AG09319 (cell line): ENCODE measurements around the gene PDZD2.

Experiments used
- DNase-seq: peaks from one replicate; pipeline ENCODE4 v3.0.0-alpha.2; 2010; ENCODE audit warnings: low read depth; ENCODE audit errors: extremely low read depth
- TF ChIP-seq, protein P1 (sequence below): IDR thresholded peaks from 2 replicates; pipeline ENCODE4 v1.5.1; 2011; ENCODE audit warnings: low read depth, mild to moderate bottlenecking, inconsistent platforms, low read length, moderate library complexity

Gene PDZD2

DNA sequence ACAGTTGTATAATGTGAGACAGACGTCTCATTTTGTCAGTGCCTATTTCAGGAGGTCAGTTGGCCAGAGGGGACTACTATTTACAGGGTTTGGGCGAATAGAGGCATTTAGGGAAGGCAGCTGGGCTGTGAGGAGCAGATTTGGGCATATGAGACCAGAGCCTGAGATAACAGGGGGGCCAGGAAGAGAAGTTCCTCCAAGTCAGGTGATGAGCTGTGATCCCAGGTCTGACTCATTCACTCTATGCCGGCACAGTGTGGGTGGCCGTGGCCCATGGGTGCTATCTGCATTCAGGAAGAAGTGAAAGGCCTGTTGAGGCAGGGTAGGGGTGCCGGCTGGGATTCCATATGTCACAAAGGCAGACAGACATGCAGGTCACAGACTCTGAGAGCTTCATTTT, 142.8 kb downstream of the PDZD2 start:
- DNase-seq: no peak

DNA sequence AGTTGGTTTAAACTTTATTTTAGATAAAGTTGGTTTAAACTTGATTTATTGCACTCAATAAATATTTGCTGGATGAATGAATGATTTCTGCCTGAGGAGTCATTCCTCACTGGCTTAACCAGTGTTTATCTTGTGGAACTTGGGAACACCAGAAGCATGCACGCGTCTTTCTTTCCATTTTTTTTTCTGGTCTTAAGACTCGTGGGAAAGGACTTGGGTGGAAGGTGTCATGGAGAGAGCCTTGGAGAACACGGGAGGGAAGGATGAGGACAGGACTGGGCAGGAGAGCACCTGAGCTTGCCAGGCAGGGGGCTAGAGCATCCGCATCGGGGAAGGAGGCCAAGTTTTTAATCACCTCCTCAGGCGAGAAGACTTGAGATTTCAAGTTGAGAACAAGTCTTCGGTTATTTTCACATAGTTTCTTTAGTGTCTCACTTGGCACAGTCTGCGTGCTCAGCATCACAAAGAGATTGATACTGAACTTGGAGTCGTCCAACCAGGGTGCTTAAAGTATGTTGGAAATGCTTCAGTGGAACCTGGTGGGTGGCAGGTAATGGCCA, 144.2 kb downstream of the PDZD2 start:
- TF ChIP-seq, protein P1, sequence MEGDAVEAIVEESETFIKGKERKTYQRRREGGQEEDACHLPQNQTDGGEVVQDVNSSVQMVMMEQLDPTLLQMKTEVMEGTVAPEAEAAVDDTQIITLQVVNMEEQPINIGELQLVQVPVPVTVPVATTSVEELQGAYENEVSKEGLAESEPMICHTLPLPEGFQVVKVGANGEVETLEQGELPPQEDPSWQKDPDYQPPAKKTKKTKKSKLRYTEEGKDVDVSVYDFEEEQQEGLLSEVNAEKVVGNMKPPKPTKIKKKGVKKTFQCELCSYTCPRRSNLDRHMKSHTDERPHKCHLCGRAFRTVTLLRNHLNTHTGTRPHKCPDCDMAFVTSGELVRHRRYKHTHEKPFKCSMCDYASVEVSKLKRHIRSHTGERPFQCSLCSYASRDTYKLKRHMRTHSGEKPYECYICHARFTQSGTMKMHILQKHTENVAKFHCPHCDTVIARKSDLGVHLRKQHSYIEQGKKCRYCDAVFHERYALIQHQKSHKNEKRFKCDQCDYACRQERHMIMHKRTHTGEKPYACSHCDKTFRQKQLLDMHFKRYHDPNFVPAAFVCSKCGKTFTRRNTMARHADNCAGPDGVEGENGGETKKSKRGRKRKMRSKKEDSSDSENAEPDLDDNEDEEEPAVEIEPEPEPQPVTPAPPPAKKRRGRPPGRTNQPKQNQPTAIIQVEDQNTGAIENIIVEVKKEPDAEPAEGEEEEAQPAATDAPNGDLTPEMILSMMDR: no peak
- no peak for DNase-seq

More for the DNA sequence above, 142.8 kb downstream of the PDZD2 start:
- TF ChIP-seq, protein P1: no peak

DNA sequence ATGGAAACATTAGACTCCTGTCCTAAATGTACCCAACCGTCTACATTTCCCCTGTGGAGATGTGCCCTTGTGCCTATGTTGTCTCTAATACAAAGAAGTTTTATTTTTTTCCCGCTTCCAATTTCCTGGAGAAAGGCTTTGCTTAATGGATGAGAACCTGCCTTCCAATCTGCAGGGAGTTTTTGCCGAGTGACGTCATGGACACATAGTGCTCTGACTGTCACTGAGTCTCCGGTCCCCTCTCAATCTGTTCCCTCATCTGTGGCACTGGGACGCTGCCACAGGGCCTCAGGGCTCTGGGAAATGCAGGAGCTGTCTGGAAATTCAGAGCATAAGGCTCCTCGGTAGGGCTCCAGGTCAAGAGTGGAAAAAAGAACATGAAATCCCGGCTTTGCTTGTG, 144.8 kb downstream of the PDZD2 start:
- TF ChIP-seq, protein P1: no peak
- no peak for DNase-seq

DNA sequence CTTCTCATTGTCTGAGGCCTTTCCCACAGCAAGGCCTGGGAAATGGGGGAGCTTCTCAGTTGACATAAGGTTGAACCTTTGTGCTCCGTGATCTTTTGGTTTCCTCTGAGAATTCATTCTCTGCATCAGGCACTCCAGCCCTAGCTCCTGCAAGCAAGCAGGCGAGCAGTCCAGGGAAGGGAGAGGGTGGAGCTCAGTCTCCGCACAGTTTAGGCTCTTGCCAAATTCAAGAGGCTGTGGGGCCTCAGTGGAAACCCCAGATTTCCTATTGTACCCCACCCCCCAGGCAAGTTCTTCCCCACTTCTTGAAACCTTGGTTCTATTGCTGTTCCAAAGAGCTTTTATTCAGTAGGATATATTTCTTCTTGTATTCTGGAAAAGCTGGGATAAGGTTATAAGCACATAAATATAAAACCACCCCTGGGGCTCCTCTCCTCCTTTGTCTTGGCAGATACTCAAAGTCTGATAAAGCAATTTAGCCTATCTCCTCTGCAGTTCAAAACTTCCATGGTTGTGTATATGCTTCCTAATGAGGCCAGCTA, 147.2 kb downstream of the PDZD2 start:
- DNase-seq: no peak
- TF ChIP-seq, protein P1: no peak

GRCh38 chr5:31794009-31794408, 155.1 kb downstream of the PDZD2 start:
- DNase-seq: no peak
- TF ChIP-seq, protein P1: no peak

DNA sequence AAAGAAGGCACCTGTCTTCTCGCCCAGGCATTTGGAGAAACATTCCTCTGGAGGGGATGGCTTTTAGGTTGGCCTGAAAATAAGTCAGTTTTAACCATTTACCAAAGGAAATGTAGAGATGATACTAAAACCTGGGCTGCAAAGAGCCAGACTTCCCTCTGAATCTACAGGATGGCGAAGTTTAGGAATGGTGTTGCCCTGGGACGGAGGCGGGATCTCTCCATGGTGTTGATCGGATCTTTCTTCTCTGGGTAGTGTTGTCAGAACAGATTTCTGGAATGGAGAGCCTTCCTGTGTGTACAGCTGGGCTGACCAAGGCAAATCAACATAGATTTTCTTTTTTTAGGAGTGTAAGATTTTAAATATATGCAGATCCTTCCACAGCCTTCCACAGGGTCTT, 159.2 kb downstream of the PDZD2 start:
- TF ChIP-seq, protein P1: no peak
- no peak for DNase-seq

- TF ChIP-seq, protein P1: no peak
These were observed 161.4 kb downstream of the PDZD2 start for GRCh38 chr5:31800351-31800750.

More at GRCh38 chr5:31800351-31800750, 161.4 kb downstream of the PDZD2 start:
- no peak for DNase-seq
